T-helper 2 cell treated with Interferon-gamma antibody and Interleukin-4, amounts not matched to agents 5 μg/mL and 100 μg/mL, for 36 hours (primary cell): ENCODE measurements around the gene DNM3.

Source experiments
- DNase-seq: peaks from one replicate; pipeline ENCODE4 v3.0.0; 2021; ENCODE audit warnings: low spot score
- H3K27ac Mint-ChIP-seq: one replicate; pipeline ENCODE4 v1.8.0; 2021; ENCODE audit warnings: mild to moderate bottlenecking, mixed read lengths
- H3K27me3 Mint-ChIP-seq: one replicate; pipeline ENCODE4 v1.8.0; 2021; ENCODE audit warnings: low read depth, mixed read lengths
- H3K36me3 Mint-ChIP-seq: one replicate; pipeline ENCODE4 v1.8.0; 2021; ENCODE audit warnings: low read depth, mixed read lengths
- H3K4me1 Mint-ChIP-seq: one replicate; pipeline ENCODE4 v1.8.0; 2021; ENCODE audit warnings: low read depth, mixed read lengths
- H3K4me3 Mint-ChIP-seq: one replicate; pipeline ENCODE4 v1.8.0; 2022; ENCODE audit warnings: mild to moderate bottlenecking, moderate library complexity, mixed read lengths
- H3K9me3 Mint-ChIP-seq: one replicate; pipeline ENCODE4 v1.8.0; 2021; ENCODE audit warnings: mixed read lengths

DNM3 gene

GRCh38 chr1:171966426-171967220, 125.3 kb downstream of the DNM3 start:
- Mint-ChIP-seq H3K27ac (no peak overlapping the region), H3K27me3 (peaks cover 5% of the 10 kb centered on the region), H3K4me1 (peaks cover 5% of the 10 kb centered on the region), H3K9me3 (no peaks in the 10 kb centered on the region), H3K36me3 (no peaks in the 10 kb centered on the region), H3K4me3 (no peak overlapping the region)
- no peak for DNase-seq

GRCh38 chr1:171969226-171969625, 127.9 kb downstream of the DNM3 start:
- Mint-ChIP-seq H3K36me3 (no peaks in the 10 kb centered on the region), H3K4me1 (no peaks in the 10 kb centered on the region), H3K27ac (no peak overlapping the region), H3K4me3 (no peak overlapping the region), H3K9me3 (no peaks in the 10 kb centered on the region), H3K27me3 (peaks cover 8% of the 10 kb centered on the region)
- DNase-seq, result no peak

- Mint-ChIP-seq H3K4me3 (no peak overlapping the region), H3K27me3 (peaks cover 10% of the 10 kb centered on the region), H3K9me3 (no peaks in the 10 kb centered on the region), H3K4me1 (no peaks in the 10 kb centered on the region), H3K27ac (no peak overlapping the region), H3K36me3 (no peaks in the 10 kb centered on the region)
- DNase-seq, result no peak
These were observed 128.5 kb downstream of the DNM3 start for GRCh38 chr1:171969813-171970212.

GRCh38 chr1:171972846-171973245, 131.5 kb downstream of the DNM3 start:
- DNase-seq, result no peak
- H3K4me3 Mint-ChIP-seq, result no peak overlapping the region
- H3K27me3 Mint-ChIP-seq, result peaks cover 10% of the 10 kb centered on the region
- no peaks in the 10 kb centered on the region for H3K36me3 Mint-ChIP-seq
- no peaks in the 10 kb centered on the region for H3K4me1 Mint-ChIP-seq
- H3K27ac Mint-ChIP-seq, result no peak overlapping the region
- H3K9me3 Mint-ChIP-seq, result no peaks in the 10 kb centered on the region

GRCh38 chr1:171973421-171973820, 132.1 kb downstream of the DNM3 start:
- no peak for DNase-seq
- no peaks in the 10 kb centered on the region for H3K36me3 Mint-ChIP-seq
- H3K27me3 Mint-ChIP-seq, result peaks cover 7% of the 10 kb centered on the region
- no peak overlapping the region for H3K27ac Mint-ChIP-seq
- H3K9me3 Mint-ChIP-seq, result no peaks in the 10 kb centered on the region
- no peak overlapping the region for H3K4me3 Mint-ChIP-seq
- no peaks in the 10 kb centered on the region for H3K4me1 Mint-ChIP-seq

- H3K4me3 Mint-ChIP-seq, result no peak overlapping the region
- no peak overlapping the region for H3K27ac Mint-ChIP-seq
- peaks cover 2% of the 10 kb centered on the region for H3K27me3 Mint-ChIP-seq
- H3K9me3 Mint-ChIP-seq, result no peaks in the 10 kb centered on the region
- no peak for DNase-seq
- H3K36me3 Mint-ChIP-seq, result no peaks in the 10 kb centered on the region
- H3K4me1 Mint-ChIP-seq, result no peaks in the 10 kb centered on the region
These were observed 140.0 kb downstream of the DNM3 start for GRCh38 chr1:171981303-171981702.

- Mint-ChIP-seq H3K27me3 (peaks cover 2% of the 10 kb centered on the region), H3K4me1 (no peaks in the 10 kb centered on the region), H3K9me3 (no peaks in the 10 kb centered on the region), H3K27ac (no peak overlapping the region), H3K36me3 (no peaks in the 10 kb centered on the region), H3K4me3 (no peak overlapping the region)
- no peak for DNase-seq
These were observed 142.3 kb downstream of the DNM3 start for GRCh38 chr1:171983584-171983983.

- no peaks in the 10 kb centered on the region for H3K9me3 Mint-ChIP-seq
- DNase-seq, result no peak
- no peak overlapping the region for H3K4me3 Mint-ChIP-seq
- no peak overlapping the region for H3K27ac Mint-ChIP-seq
- H3K4me1 Mint-ChIP-seq, result no peaks in the 10 kb centered on the region
- H3K36me3 Mint-ChIP-seq, result no peaks in the 10 kb centered on the region
- peaks cover 4% of the 10 kb centered on the region for H3K27me3 Mint-ChIP-seq
These were observed 143.0 kb downstream of the DNM3 start for GRCh38 chr1:171984262-171984661.

GRCh38 chr1:171984850-171985485, 143.7 kb downstream of the DNM3 start:
- Mint-ChIP-seq H3K36me3 (no peaks in the 10 kb centered on the region), H3K9me3 (no peaks in the 10 kb centered on the region), H3K27me3 (peaks cover 6% of the 10 kb centered on the region), H3K27ac (no peak overlapping the region), H3K4me3 (no peak overlapping the region), H3K4me1 (no peaks in the 10 kb centered on the region)
- no peak for DNase-seq

- no peaks in the 10 kb centered on the region for H3K9me3 Mint-ChIP-seq
- no peak overlapping the region for H3K27ac Mint-ChIP-seq
- no peak for DNase-seq
- H3K36me3 Mint-ChIP-seq, result no peaks in the 10 kb centered on the region
- H3K27me3 Mint-ChIP-seq, result peaks cover 9% of the 10 kb centered on the region
- no peak overlapping the region for H3K4me3 Mint-ChIP-seq
- H3K4me1 Mint-ChIP-seq, result no peaks in the 10 kb centered on the region
These were observed 144.3 kb downstream of the DNM3 start for GRCh38 chr1:171985639-171986038.

- DNase-seq, result no peak
- H3K27ac Mint-ChIP-seq, result no peak overlapping the region
- H3K4me1 Mint-ChIP-seq, result no peaks in the 10 kb centered on the region
- H3K36me3 Mint-ChIP-seq, result no peaks in the 10 kb centered on the region
- no peaks in the 10 kb centered on the region for H3K9me3 Mint-ChIP-seq
- peaks cover 11% of the 10 kb centered on the region for H3K27me3 Mint-ChIP-seq
- no peak overlapping the region for H3K4me3 Mint-ChIP-seq
These were observed 147.1 kb downstream of the DNM3 start for GRCh38 chr1:171988243-171988885.

- Mint-ChIP-seq H3K27ac (no peak overlapping the region), H3K27me3 (peaks cover 15% of the 10 kb centered on the region), H3K4me1 (no peaks in the 10 kb centered on the region), H3K9me3 (no peaks in the 10 kb centered on the region), H3K36me3 (no peaks in the 10 kb centered on the region), H3K4me3 (no peak overlapping the region)
- no peak for DNase-seq
These were observed 149.1 kb downstream of the DNM3 start for GRCh38 chr1:171990371-171990770.

GRCh38 chr1:171994293-171994692, 153.0 kb downstream of the DNM3 start:
- no peaks in the 10 kb centered on the region for H3K9me3 Mint-ChIP-seq
- no peak for DNase-seq
- peaks cover 15% of the 10 kb centered on the region for H3K27me3 Mint-ChIP-seq
- no peaks in the 10 kb centered on the region for H3K36me3 Mint-ChIP-seq
- no peak overlapping the region for H3K27ac Mint-ChIP-seq
- no peak overlapping the region for H3K4me3 Mint-ChIP-seq
- H3K4me1 Mint-ChIP-seq, result no peaks in the 10 kb centered on the region

GRCh38 chr1:171995573-171995972, 154.3 kb downstream of the DNM3 start:
- Mint-ChIP-seq H3K4me1 (no peaks in the 10 kb centered on the region), H3K27ac (no peak overlapping the region), H3K4me3 (no peak overlapping the region), H3K27me3 (peaks cover 10% of the 10 kb centered on the region), H3K36me3 (no peaks in the 10 kb centered on the region), H3K9me3 (no peaks in the 10 kb centered on the region)
- no peak for DNase-seq
